LHCN-M2 (cell line): ENCODE data around the gene ANKRD35. TPM values are rescaled to one million over a fixed set of nuclear protein-coding genes. Genes with fewer than 3 reads are reported as not detected.

ENCODE experiments used
- total RNA-seq: library from RNA; depleted of rRNA; stranded (reverse); fragments of >200 nt; gene quantifications from 2 replicates; pipeline ENCODE4 v1.2.3, GENCODE V29; 2014; rRNA removed

Gene ANKRD35
- total RNA-seq, 1 experiment from 2014 or later: 2.3 TPM

Other genes starting within 250 kb of the ANKRD35 start
- gene PDZK1, start 178.5 kb downstream of the ANKRD35 start, total RNA-seq: 0.13 and 0.69 TPM in 2 replicates
- gene CD160, start 166.4 kb downstream of the ANKRD35 start, total RNA-seq: not detected in 2 replicates
- gene RNF115, start 61.8 kb downstream of the ANKRD35 start, total RNA-seq: 10.4 and 13.3 TPM in 2 replicates
- 36.5 and 43.6 TPM in 2 replicates for gene POLR3C, start 61.7 kb downstream of the ANKRD35 start, total RNA-seq
- 2.4 and 5.6 TPM in 2 replicates for gene NUDT17, start 40.2 kb downstream of the ANKRD35 start, total RNA-seq
- 44.1 and 49.4 TPM in 2 replicates for gene PIAS3, start 26.8 kb downstream of the ANKRD35 start, total RNA-seq
- 113 and 135 TPM in 2 replicates for gene ITGA10, start 24.2 kb upstream of the ANKRD35 start, total RNA-seq
- gene PEX11B, start 32.9 kb upstream of the ANKRD35 start, total RNA-seq: 38.7 and 40.1 TPM in 2 replicates
- 278 and 284 TPM in 2 replicates for gene RBM8A, start 41.6 kb upstream of the ANKRD35 start, total RNA-seq
- 35.0 and 37.4 TPM in 2 replicates for gene LIX1L, start 72.2 kb upstream of the ANKRD35 start, total RNA-seq
- 2.9 and 3.1 TPM in 2 replicates for gene ANKRD34A, start 78.7 kb upstream of the ANKRD35 start, total RNA-seq
- 27.8 and 32.0 TPM in 2 replicates for gene POLR3GL, start 78.8 kb upstream of the ANKRD35 start, total RNA-seq
- gene TXNIP, start 110.7 kb upstream of the ANKRD35 start, total RNA-seq: 104 and 114 TPM in 2 replicates
- 0.13 and 1.2 TPM in 2 replicates for gene HJV, start 135.9 kb upstream of the ANKRD35 start, total RNA-seq